Adrenal gland (tissue), 12 donors: ENCODE measurements around the gene AFAP1L2. TPM values are rescaled to one million over a fixed set of nuclear protein-coding genes. Genes with fewer than 3 reads are reported as not detected.

Source experiments
- DNase-seq, 7 donors: peaks; one replicate each; pipeline ENCODE4 v3.0.0-alpha.2; 2019 to 2020
- H3K27ac ChIP-seq, 5 donors: fragments of 200-600 bp; sonication (generic) in 4 of 5; 1 replicate in 3 of 5; 2 replicates in 2 of 5; pipeline versions ENCODE4 v1.5.1 to v1.8.0; 2016 to 2020; ENCODE audit warnings: mild to moderate bottlenecking in 1 of 5
- H3K27me3 ChIP-seq: fragments of 200-600 bp; 2 replicates; pipeline ENCODE4 v1.8.0; 2021
- H3K36me3 ChIP-seq, 2 donors: fragments of 200-600 bp; replicated peaks in 1 of 2; 1 replicate in 1 of 2; 2 replicates in 1 of 2; pipeline versions ENCODE4 v1.5.1 to v1.8.0; 2018 to 2022
- H3K4me1 ChIP-seq, 2 donors: fragments of 200-600 bp; replicated peaks in 1 of 2; 1 replicate in 1 of 2; 2 replicates in 1 of 2; pipeline versions ENCODE4 v1.5.1 to v1.8.0; 2018 to 2021
- H3K4me3 ChIP-seq, 4 donors: fragments of 200-600 bp; sonication (generic) in 3 of 4; one replicate each; pipeline ENCODE4 v1.5.1; 2016 to 2018
- H3K9me3 ChIP-seq, 3 donors: fragments of 200-600 bp; sonication (generic) in 1 of 3; replicated peaks in 1 of 3; 1 replicate in 2 of 3; 2 replicates in 1 of 3; pipeline versions ENCODE4 v1.5.1 to v1.8.0; 2016 to 2021
- CTCF ChIP-seq, 6 experiments: fragments of 450-650 bp in 4 of 6; fragments of 200-600 bp in 2 of 6; sonication (generic) in 1 of 6; IDR thresholded peaks; 1 replicate in 5 of 6; 2 replicates in 1 of 6; pipeline versions ENCODE4 v1.5.1 to v1.8.0; 2016 to 2021; ENCODE audit warnings: antibody characterized with exemption in 6 of 6, mild to moderate bottlenecking in 2 of 6, moderate library complexity in 1 of 6
- POLR2A ChIP-seq, 2 donors: fragments of 450-650 bp; IDR thresholded peaks; one replicate each; pipeline ENCODE4 v1.6.1; 2017; ENCODE audit warnings: antibody characterized with exemption in 2 of 2, mild to moderate bottlenecking in 2 of 2, moderate library complexity in 1 of 2
- WGBS, 4 donors: extraction: QIAGEN DNeasy Blood & Tissue Kit in 2 of 4; methylation state at CpG; one replicate each; pipeline versions ENCODE4 v1.1.5 to v1.1.7; 2013 to 2017; 5-methylcytosine and 5-hydroxymethylcytosine counted together
- intact Hi-C, 2 donors: fragments of 100-400 bp; cut with DNase I; formaldehyde crosslinking; loops; one replicate each; pipeline versions ENCODE4 v1.14.1 to v1.15.0; 2022 to 2023
- polyA plus RNA-seq, 3 donors: library from polyadenylated mRNA; stranded (reverse); fragments of 200-250 nt in 2 of 3; fragments of 350-450 nt in 1 of 3; fragmentation: Illumina TruSeq in 1 of 3; extraction: RNeasy Lipid Tissue Mini Kit (QIAGEN cat#74804) in 1 of 3; gene quantifications; one replicate each; pipeline ENCODE4 v1.2.3, GENCODE V29; 2013 to 2014
- total RNA-seq, 9 donors: library from RNA; depleted of rRNA in 4 of 9; stranded (reverse); fragments of >200 nt in 4 of 9; fragments of 120-200 nt in 1 of 9; fragmentation: NEBNext Ultra II Directional in 1 of 9; extraction: Animal tissue kit (Norgen Biotek cat#: 25700) in 1 of 9; gene quantifications; one replicate each; pipeline versions ENCODE4 v1.1.0 to v1.2.4, GENCODE V29; 2013 to 2023
- donor health status: healthy with polysubstance abuse.
- donor health status: Bipolar disorder and iron deficiency.
- donor health status: DM: yes; HTN: yes; CAD: no.
- donor health status: DM: no; HTN: no; CAD: no.
- donor health status: DM: no; HTN: no; CAD: no.
- donor health status: DM: yes; HTN: yes; CAD: no.

The AFAP1L2 gene
- total and polyA plus RNA-seq, 12 donors = 1.4 to 9.4 (median 3.7) TPM

GRCh38 chr10:114406455-114406854 lies 2.2 kb upstream of the AFAP1L2 start:
- no peak overlapping the region for H3K4me3 ChIP-seq
- intact Hi-C loops = no loop called here
- H3K4me1 ChIP-seq = peaks cover 12 to 20% of the 10 kb centered on the region in 2 donors
- no peaks in the 10 kb centered on the region for H3K9me3 ChIP-seq
- no peak overlapping the region for H3K27ac ChIP-seq
- WGBS, 4 donors = 79 to 94% (median 86%) methylated on average over 1 of the region's 1 CpG
- H3K27me3 ChIP-seq = peaks cover 25% of the 10 kb centered on the region
- no peaks in the 10 kb centered on the region for H3K36me3 ChIP-seq
- no peak for DNase-seq
- TF ChIP-seq POLR2A (IDR thresholded peaks at IDR 0.05) = no peak
- TF ChIP-seq CTCF (IDR thresholded peaks at IDR 0.05) = no peak

DNA sequence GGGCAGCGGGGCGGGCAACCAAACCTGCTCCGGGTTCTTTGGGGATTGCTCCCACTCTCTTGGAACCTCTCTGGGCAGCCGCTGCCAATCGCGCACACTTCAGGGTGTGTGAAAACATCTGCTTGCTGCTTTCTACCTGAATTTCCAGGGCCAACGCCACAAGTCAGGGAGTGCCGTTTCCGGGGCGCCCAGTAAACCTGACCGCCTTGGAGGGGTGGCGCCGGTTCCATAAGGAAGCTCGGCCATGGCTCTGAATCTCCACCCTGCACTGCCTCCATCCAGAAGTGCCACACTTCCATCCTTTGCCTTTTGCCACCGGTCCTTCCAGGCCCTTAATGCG lies 679 bp upstream of the AFAP1L2 start:
- Histone ChIP-seq H3K27me3 (peaks cover 25% of the 10 kb centered on the region), H3K4me1 (peaks cover 12 to 20% of the 10 kb centered on the region in 2 donors), H3K9me3 (no peaks in the 10 kb centered on the region), H3K4me3 (no peak overlapping the region), H3K27ac (no peak overlapping the region), H3K36me3 (no peaks in the 10 kb centered on the region)
- intact Hi-C loops = no loop called here
- no peak for DNase-seq
- TF ChIP-seq CTCF (IDR thresholded peaks at IDR 0.05) (no peak), POLR2A (IDR thresholded peaks at IDR 0.05) (no peak)
- WGBS, 4 donors = 29 to 55% (median 38%) methylated on average over 10 to 16 of the region's 16 CpGs

- H3K36me3 ChIP-seq = no peaks in the 10 kb centered on the region
- H3K9me3 ChIP-seq = no peaks in the 10 kb centered on the region
- peak overlapping the region in 1 of 4 donors; percentile 55 for H3K4me3 ChIP-seq
- H3K27ac ChIP-seq = peak overlapping the region in 1 of 5 donors; percentile 63
- peaks cover 25% of the 10 kb centered on the region for H3K27me3 ChIP-seq
- no peak for DNase-seq
- intact Hi-C loops = no loop called here
- WGBS, 4 donors = 1 to 6% (median 2%) methylated on average over 7 to 44 of the region's 44 CpGs
- H3K4me1 ChIP-seq = peaks cover 12 to 20% of the 10 kb centered on the region in 2 donors
- no peak for TF ChIP-seq POLR2A (IDR thresholded peaks at IDR 0.05)
- no peak for TF ChIP-seq CTCF (IDR thresholded peaks at IDR 0.05)
These were observed 651 bp downstream of the AFAP1L2 start for GRCh38 chr10:114403541-114404161.

GRCh38 chr10:114402871-114403540 lies 1.3 kb downstream of the AFAP1L2 start:
- H3K27me3 ChIP-seq = peaks cover 25% of the 10 kb centered on the region
- H3K9me3 ChIP-seq = no peaks in the 10 kb centered on the region
- TF ChIP-seq POLR2A (IDR thresholded peaks at IDR 0.05) (no peak), CTCF (IDR thresholded peaks at IDR 0.05) (no peak)
- H3K36me3 ChIP-seq = no peaks in the 10 kb centered on the region
- peaks cover 12 to 20% of the 10 kb centered on the region in 2 donors for H3K4me1 ChIP-seq
- intact Hi-C loops = no loop called here
- peak overlapping the region in 1 of 5 donors; percentile 63 for H3K27ac ChIP-seq
- DNase-seq = no peak
- 13 to 26% (median 22%) methylated on average over 17 of the region's 17 CpGs for WGBS, 4 donors
- peak overlapping the region in 1 of 4 donors; percentile 55 for H3K4me3 ChIP-seq
